A549 (cell line): Measurements from ENCODE around the gene CFAP97D2. TPM values are rescaled to one million over a fixed set of nuclear protein-coding genes. Genes with fewer than 3 reads are reported as not detected.

Source experiments
- ATAC-seq, 2 experiments: fragments of 200-7000 bp in 1 of 2; fragments of >200 bp in 1 of 2; cut with Nextera tagmentation in 1 of 2; cut with Tn5 transposase in 1 of 2; 3 replicates each; pipeline versions ENCODE4 v1.8.0 to v1.9.1; 2018 to 2020; ENCODE audit warnings: mild to moderate bottlenecking in 1 of 2, moderate library complexity in 1 of 2
- CTCF ChIA-PET: fragments of 300-600 bp; sonication (Branson Sonifier 250); formaldehyde crosslinking; extraction: SDS; loops from one replicate; lab custom pipeline; 2021; ENCODE audit warnings: antibody characterized with exemption, inconsistent platforms; lab: Yijun Ruan, JAX
- POLR2A ChIA-PET: fragments of 350-600 bp; formaldehyde crosslinking; extraction: SDS; loops from one replicate; lab custom pipeline; 2021; ENCODE audit warnings: antibody characterized with exemption, inconsistent platforms; lab: Yijun Ruan, JAX
- DNase-seq, 2 experiments: peaks; one replicate each; pipeline versions ENCODE4 v3.0.0 to v3.0.0-alpha.2; 2011 to 2016; ENCODE audit warnings: low read depth in 1 of 2, low spot score in 1 of 2
- FAIRE-seq: peaks from 2 replicates; lab custom pipeline; 2011; peaks lifted over from hg19 to GRCh38; lab: Jason Lieb, UNC
- H3K27ac ChIP-seq, 2 experiments: fragments of >200 bp; sonication (Bioruptor Twin); formaldehyde crosslinking; 3 replicates each; pipeline ENCODE4 v1.5.1; 2016 to 2017
- H3K4me1 ChIP-seq: fragments of >200 bp; sonication (Bioruptor Twin); formaldehyde crosslinking; 3 replicates; pipeline ENCODE4 v1.6.1; 2016
- H3K4me2 ChIP-seq: fragments of >200 bp; sonication (Bioruptor Twin); formaldehyde crosslinking; 3 replicates; pipeline ENCODE4 v1.6.1; 2016
- H3K4me3 ChIP-seq: fragments of >200 bp; sonication (Bioruptor Twin); formaldehyde crosslinking; 3 replicates; pipeline ENCODE4 v1.5.1; 2016
- H3K9me3 ChIP-seq: fragments of >200 bp; sonication (Bioruptor Twin); formaldehyde crosslinking; 3 replicates; pipeline ENCODE4 v1.6.1; 2016
- ATOH8 ChIP-seq: fragments of 250-450 bp; sonication (Bioruptor Pico); IDR thresholded peaks from 2 replicates; pipeline ENCODE4 v1.5.0; 2020; ENCODE audit warnings: low read depth, mild to moderate bottlenecking, moderate library complexity
- BCL3 ChIP-seq: fragments of >200 bp; sonication (Bioruptor Twin); formaldehyde crosslinking; IDR thresholded peaks from 3 replicates; pipeline ENCODE4 v1.6.1; 2016
- BHLHE40 ChIP-seq: IDR thresholded peaks from 2 replicates; pipeline ENCODE4 v1.6.1; 2012; ENCODE audit warnings: low read depth, low read length, inconsistent platforms
- CBX2 ChIP-seq: fragments of 200-600 bp; sonication (generic); IDR thresholded peaks from 2 replicates; pipeline ENCODE4 v1.6.1; 2016; ENCODE audit warnings: low read depth, mild to moderate bottlenecking, borderline replicate concordance
- CHD4 ChIP-seq: fragments of 200-600 bp; sonication (generic); IDR thresholded peaks from 2 replicates; pipeline ENCODE4 v1.6.1; 2016; ENCODE audit warnings: antibody characterized with exemption, mild to moderate bottlenecking, borderline replicate concordance
- E2F6 ChIP-seq: IDR thresholded peaks from 2 replicates; pipeline ENCODE4 v1.6.1; 2012; ENCODE audit warnings: low read depth, borderline replicate concordance
- ELK1 ChIP-seq: fragments of 150-350 bp; IDR thresholded peaks from 2 replicates; pipeline ENCODE4 v1.6.1; 2014; ENCODE audit warnings: low read depth, mild to moderate bottlenecking, low read length
- EP300 ChIP-seq, 2 experiments: fragments of >200 bp; sonication (Bioruptor Twin); formaldehyde crosslinking; IDR thresholded peaks; 2 replicates in 1 of 2; 3 replicates in 1 of 2; pipeline ENCODE4 v1.6.1; 2016 to 2017
- FOSB ChIP-seq: fragments of 250-450 bp; sonication (Bioruptor Pico); IDR thresholded peaks from 2 replicates; pipeline ENCODE4 v1.5.0; 2020; ENCODE audit warnings: mild to moderate bottlenecking, moderate library complexity
- FOSL2 ChIP-seq, 2 experiments: fragments of 450-650 bp in 1 of 2; fragments of >200 bp in 1 of 2; sonication (Bioruptor Twin) in 1 of 2; formaldehyde crosslinking; IDR thresholded peaks; 2 replicates each; pipeline versions ENCODE4 v1.5.0 to v1.6.1; 2016 to 2020; ENCODE audit warnings: mild to moderate bottlenecking in 1 of 2, moderate library complexity in 1 of 2
- HDAC2 ChIP-seq: fragments of 200-600 bp; sonication (generic); IDR thresholded peaks from 2 replicates; pipeline ENCODE4 v1.6.1; 2016
- HES2 ChIP-seq: fragments of >200 bp; sonication (Bioruptor Twin); formaldehyde crosslinking; IDR thresholded peaks from 2 replicates; pipeline ENCODE4 v1.6.1; 2016
- HEYL ChIP-seq: fragments of 250-450 bp; sonication (Bioruptor Pico); IDR thresholded peaks from 2 replicates; pipeline ENCODE4 v1.8.0; 2021; ENCODE audit warnings: mild to moderate bottlenecking, moderate library complexity
- HOXA7 ChIP-seq: fragments of 250-450 bp; sonication (Bioruptor Pico); IDR thresholded peaks from 2 replicates; pipeline ENCODE4 v1.5.0; 2020; ENCODE audit warnings: mild to moderate bottlenecking, moderate library complexity
- HOXB13 ChIP-seq: fragments of 250-450 bp; sonication (Bioruptor Pico); IDR thresholded peaks from 2 replicates; pipeline ENCODE4 v1.5.0; 2020; ENCODE audit warnings: low read depth, mild to moderate bottlenecking, moderate library complexity
- JUN ChIP-seq, 2 experiments: fragments of >200 bp; sonication (Bioruptor Twin); formaldehyde crosslinking; IDR thresholded peaks; 2 replicates in 1 of 2; 3 replicates in 1 of 2; pipeline ENCODE4 v1.6.1; 2016 to 2017
- MAFK ChIP-seq: fragments of 450-650 bp; IDR thresholded peaks from 2 replicates; pipeline ENCODE4 v1.6.1; 2014; ENCODE audit not compliant: partially characterized antibody
- MAX ChIP-seq: IDR thresholded peaks from 2 replicates; pipeline ENCODE4 v1.6.1; 2012
- NFE2L2 ChIP-seq: fragments of 150-350 bp; conservative IDR thresholded peaks from 2 replicates; pipeline ENCODE4 v1.6.1; 2014; ENCODE audit warnings: low read length
- PHF8 ChIP-seq: fragments of 200-600 bp; sonication (generic); IDR thresholded peaks from 2 replicates; pipeline ENCODE4 v1.6.1; 2016; ENCODE audit warnings: low read depth, mild to moderate bottlenecking, antibody characterized with exemption, moderate library complexity, borderline replicate concordance
- RARB ChIP-seq: fragments of 250-450 bp; sonication (Bioruptor Pico); IDR thresholded peaks from 2 replicates; pipeline ENCODE4 v1.8.0; 2021; ENCODE audit warnings: mild to moderate bottlenecking, moderate library complexity
- RNF2 ChIP-seq: fragments of 200-600 bp; sonication (generic); IDR thresholded peaks from 2 replicates; pipeline ENCODE4 v1.6.1; 2016; ENCODE audit warnings: low read depth, mild to moderate bottlenecking, antibody characterized with exemption, moderate library complexity, borderline replicate concordance
- SREBF2 ChIP-seq: fragments of 450-650 bp; IDR thresholded peaks from 2 replicates; pipeline ENCODE4 v1.6.1; 2014; ENCODE audit warnings: mild to moderate bottlenecking, moderate library complexity
- ZNF302 ChIP-seq: fragments of 250-450 bp; sonication (Bioruptor Pico); IDR thresholded peaks from 2 replicates; pipeline ENCODE4 v1.9.0; 2021; ENCODE audit warnings: inconsistent platforms, mild to moderate bottlenecking, moderate library complexity
- ZSCAN20 ChIP-seq: fragments of 250-450 bp; sonication (Bioruptor Pico); IDR thresholded peaks from 2 replicates; pipeline ENCODE4 v1.8.0; 2022; ENCODE audit warnings: mild to moderate bottlenecking, moderate library complexity
- WGBS: methylation state at CpG from one replicate; pipeline ENCODE4 v1.1.6; 2017; ENCODE audit errors: missing lambda C conversion rate; 5-methylcytosine and 5-hydroxymethylcytosine counted together
- polyA plus RNA-seq, 4 experiments: library from polyadenylated mRNA; depleted of rRNA in 3 of 4; stranded (reverse); fragments of >200 nt; fragmentation: RNase III in 1 of 4; extraction: RNeasy Plus Mini Kit Qiagen cat#74134 plus additional on column Dnase treatment in 1 of 4; gene quantifications; 2 replicates in 3 of 4; 3 replicates in 1 of 4; pipeline ENCODE4 v1.2.3, GENCODE V29; 2011 to 2017

The CFAP97D2 gene
- polyA plus RNA-seq, 2 of the 4 experiments (the other 2 are of a cell fraction), result not detected

- ATAC-seq, result no peak
- POLR2A ChIA-PET, result no interaction called here
- TF ChIP-seq E2F6 (no peak), MAFK (no peak), HDAC2 (no peak), ELK1 (no peak), HOXA7 (CRISPR knock-in tag) (no peak), ZSCAN20 (CRISPR knock-in tag) (no peak), JUN (IDR thresholded peaks at IDR 0.05) (no peak), FOSB (CRISPR knock-in tag) (no peak)
- no peak for DNase-seq
- Histone ChIP-seq H3K4me3 (no peak overlapping the region), H3K27ac (no peak overlapping the region), H3K4me1 (0 out of 3 replicates have a peak, but pooled peaks cover 6% of the 10 kb centered on the region), H3K4me2 (no peak overlapping the region), H3K9me3 (no peaks in the 10 kb centered on the region)
- CTCF ChIA-PET, result no interaction called here
- WGBS, result 62% methylated on average over 12 of the region's 12 CpGs
- FAIRE-seq, result no peak
These were observed 44.0 kb upstream of the CFAP97D2 start for GRCh38 chr13:114134944-114135610.

GRCh38 chr13:114135731-114136171 is 43.3 kb upstream of the CFAP97D2 start:
- CTCF ChIA-PET, result no interaction called here

GRCh38 chr13:114136576-114136975 is 42.5 kb upstream of the CFAP97D2 start:
- no peak overlapping the region for H3K27ac ChIP-seq
- WGBS, result 93% methylated on average over 7 of the region's 7 CpGs
- DNase-seq, result no peak
- H3K9me3 ChIP-seq, result no peaks in the 10 kb centered on the region
- CTCF ChIA-PET, result no interaction called here
- no peak for ATAC-seq
- no peak overlapping the region for H3K4me2 ChIP-seq
- H3K4me3 ChIP-seq, result no peak overlapping the region
- POLR2A ChIA-PET, result no interaction called here
- H3K4me1 ChIP-seq, result no peaks in the 10 kb centered on the region
- FAIRE-seq, result no peak
- TF ChIP-seq BHLHE40 (no peak), HES2 (no peak), PHF8 (no peak), HOXB13 (CRISPR knock-in tag) (no peak), ZSCAN20 (CRISPR knock-in tag) (no peak), EP300 (IDR thresholded peaks at IDR 0.05) (no peak), E2F6 (no peak), ELK1 (no peak), MAX (no peak), HEYL (CRISPR knock-in tag) (no peak), ATOH8 (no peak)

More at GRCh38 chr13:114135731-114136171, 43.3 kb upstream of the CFAP97D2 start:
- Histone ChIP-seq H3K4me3 (no peak overlapping the region), H3K4me1 (0 out of 3 replicates have a peak, but pooled peaks cover 4% of the 10 kb centered on the region), H3K4me2 (no peak overlapping the region), H3K27ac (no peak overlapping the region), H3K9me3 (no peaks in the 10 kb centered on the region)
- TF ChIP-seq MAX (no peak), BCL3 (no peak), CHD4 (no peak), RNF2 (no peak), ZNF302 (CRISPR knock-in tag) (no peak), CBX2 (no peak), RARB (CRISPR knock-in tag) (no peak), NFE2L2 (no peak), SREBF2 (no peak), FOSL2 (IDR thresholded peaks at IDR 0.05) (no peak), FOSL2 (CRISPR knock-in tag; IDR thresholded peaks at IDR 0.05) (no peak)
- 80% methylated on average over 13 of the region's 15 CpGs for WGBS
- no peak for FAIRE-seq
- POLR2A ChIA-PET, result no interaction called here
- no peak for ATAC-seq
- DNase-seq, result no peak
